Caco-2 (cell line): ENCODE measurements around the gene KCNH8. TPM values are rescaled to one million over a fixed set of nuclear protein-coding genes. Genes with fewer than 3 reads are reported as not detected.

Source experiments
- BruUV-seq: library from RNA; stranded (reverse); fragments of 400-500 nt; replicated peaks from 2 replicates; lab custom pipeline; 2021; lab: Mats Ljungman, UMichigan
- CTCF ChIA-PET: fragments of 300-600 bp; sonication (Branson Sonifier 250); formaldehyde crosslinking; loops from one replicate; lab custom pipeline; 2022; ENCODE audit warnings: antibody characterized with exemption; lab: Charles Lee
- POLR2A ChIA-PET: fragments of 300-600 bp; sonication (Branson Sonifier 250); formaldehyde crosslinking; loops from one replicate; lab custom pipeline; 2022; ENCODE audit warnings: antibody characterized with exemption; lab: Charles Lee
- DNase-seq, 2 experiments: peaks; one replicate each; pipeline versions ENCODE4 v3.0.0 to v3.0.0-alpha.2; 2020 to 2022
- H3K27me3 ChIP-seq: replicated peaks from 2 replicates; pipeline ENCODE4 v1.6.0; 2011; ENCODE audit warnings: low read length; ENCODE audit not compliant: control insufficient read depth, insufficient read depth
- H3K36me3 ChIP-seq: 2 replicates; pipeline ENCODE4 v1.5.1; 2011; ENCODE audit warnings: low read length; ENCODE audit not compliant: control insufficient read depth, insufficient read depth
- H3K4me1 ChIP-seq: fragments of 250-450 bp; sonication (Bioruptor Pico); 2 replicates; pipeline ENCODE4 v1.5.1; 2020; ENCODE audit warnings: mild to moderate bottlenecking
- H3K4me3 ChIP-seq: 2 replicates; pipeline ENCODE4 v1.5.1; 2011; ENCODE audit warnings: low read depth, mild to moderate bottlenecking, control low read depth, low read length
- H3K9me3 ChIP-seq: fragments of 250-450 bp; sonication (Bioruptor Pico); 2 replicates; pipeline ENCODE4 v1.5.1; 2020; ENCODE audit warnings: mild to moderate bottlenecking, moderate library complexity
- H3K27ac Mint-ChIP-seq: one replicate; pipeline ENCODE4 v1.8.0; 2022; ENCODE audit warnings: mixed read lengths; ENCODE audit not compliant: unreplicated experiment
- H3K27me3 Mint-ChIP-seq: one replicate; pipeline ENCODE4 v1.8.0; 2022; ENCODE audit warnings: mixed read lengths; ENCODE audit not compliant: insufficient read depth, unreplicated experiment
- H3K36me3 Mint-ChIP-seq: one replicate; pipeline ENCODE4 v1.8.0; 2022; ENCODE audit warnings: mild to moderate bottlenecking, mixed read lengths; ENCODE audit not compliant: insufficient read depth, unreplicated experiment
- H3K4me1 Mint-ChIP-seq: one replicate; pipeline ENCODE4 v1.8.0; 2022; ENCODE audit warnings: low read depth, mixed read lengths; ENCODE audit not compliant: unreplicated experiment
- H3K4me3 Mint-ChIP-seq: one replicate; pipeline ENCODE4 v1.8.0; 2022; ENCODE audit warnings: mild to moderate bottlenecking, moderate library complexity, mixed read lengths; ENCODE audit not compliant: unreplicated experiment
- H3K9me3 Mint-ChIP-seq: one replicate; pipeline ENCODE4 v1.8.0; 2022; ENCODE audit warnings: mixed read lengths; ENCODE audit not compliant: unreplicated experiment
- CTCF ChIP-seq, 2 experiments: fragments of 200-600 bp in 1 of 2; IDR thresholded peaks; 1 replicate in 1 of 2; 2 replicates in 1 of 2; pipeline versions ENCODE4 v1.5.1 to v1.8.0; 2011 to 2022; ENCODE audit warnings: antibody characterized with exemption in 1 of 2, control low read depth in 1 of 2, inconsistent platforms in 1 of 2, low read depth in 1 of 2, low read length in 1 of 2, mild to moderate bottlenecking in 1 of 2, moderate library complexity in 1 of 2; ENCODE audit not compliant: insufficient read depth in 1 of 2, severe bottlenecking in 1 of 2, unreplicated experiment in 1 of 2
- intact Hi-C: fragments of 100-400 bp; cut with micrococcal nuclease; formaldehyde crosslinking; loops from one replicate; pipeline ENCODE4 v1.10.0; 2022; ENCODE audit not compliant: unreplicated experiment
- microRNA-seq: library from miRNA; unstranded; fragments of <30 nt; microRNA quantifications from one replicate; pipeline ENCODE4 v1.2.0, GENCODE V29; 2022
- total RNA-seq: library from RNA; stranded (reverse); gene quantifications from 2 replicates; pipeline ENCODE4 v1.2.3, GENCODE V29; 2022

The KCNH8 gene
- total RNA-seq, 1 experiment from 2014 or later, result 0.07 TPM

GRCh38 chr3:19576343-19576742, 428.0 kb downstream of the KCNH8 start:
- CTCF ChIA-PET, result no interaction called here
- no peaks in the 10 kb centered on the region for H3K36me3 Mint-ChIP-seq
- Histone ChIP-seq H3K9me3 (no peaks in the 10 kb centered on the region), H3K36me3 (no peaks in the 10 kb centered on the region), H3K4me1 (no peaks in the 10 kb centered on the region), H3K4me3 (no peak overlapping the region), H3K27me3 (no peaks in the 10 kb centered on the region)
- H3K9me3 Mint-ChIP-seq, result no peaks in the 10 kb centered on the region
- POLR2A ChIA-PET, result no interaction called here
- intact Hi-C loops, result no loop called here
- H3K4me1 Mint-ChIP-seq, result no peaks in the 10 kb centered on the region
- H3K27ac Mint-ChIP-seq, result no peak overlapping the region
- TF ChIP-seq CTCF (IDR thresholded peaks at IDR 0.05; ENCODE audit: insufficient read depth in 1 of 2, low read depth in 1 of 2, low read length in 1 of 2, severe bottlenecking in 1 of 2, unreplicated experiment in 1 of 2), result no peak
- H3K27me3 Mint-ChIP-seq, result no peaks in the 10 kb centered on the region
- BruUV-seq, result no TSS peak
- no peak for DNase-seq
- H3K4me3 Mint-ChIP-seq, result no peak overlapping the region

Small RNA genes lying within 50 kb of the gene (microRNA-seq; reads per million reads assigned to microRNA genes)
- gene MIR4791, result not detected
